Measurements from ENCODE around the gene DHRS1.

The DHRS1 gene

GRCh38 chr14:24282736-24283135 is 16.8 kb downstream of the DHRS1 start:
- DNase-seq (ENCODE audit: low read depth): no peak

- no peak for DNase-seq (ENCODE audit: low read depth)
Observed at GRCh38 chr14:24281636-24282035, 17.9 kb downstream of the DHRS1 start.

DNA sequence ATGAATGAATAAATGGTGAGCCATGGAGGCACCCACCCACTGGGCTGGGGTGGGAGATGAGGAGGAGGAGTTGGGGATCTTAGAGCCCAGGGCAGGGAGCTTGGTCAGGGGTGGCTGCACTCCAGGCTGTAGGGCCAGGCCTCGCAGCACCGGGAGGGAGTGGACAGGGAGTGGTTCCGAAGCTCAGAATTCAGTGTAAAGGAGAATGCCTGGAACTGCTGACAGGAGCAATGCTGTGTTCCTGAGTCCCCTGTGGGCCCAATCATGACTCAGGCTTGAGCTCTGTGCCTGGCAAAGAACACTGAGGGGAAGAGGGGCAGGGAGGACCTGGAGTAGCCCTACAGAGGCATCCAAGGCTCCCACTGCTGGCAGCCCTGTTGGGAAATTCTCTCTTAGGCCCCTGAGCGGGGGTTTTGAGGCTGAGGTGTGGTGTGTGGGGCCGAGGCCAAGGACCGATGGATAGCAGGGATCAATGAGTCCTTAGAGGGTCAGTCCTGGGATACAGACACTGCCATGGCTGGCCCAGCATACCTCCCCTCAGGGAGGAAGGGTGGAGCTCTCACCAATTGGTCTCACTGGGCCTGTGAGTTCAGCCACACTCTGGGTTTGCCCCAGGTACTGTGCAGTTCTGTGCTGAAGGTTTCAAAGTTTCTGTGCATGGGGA is 18.7 kb downstream of the DHRS1 start:
- no peak for DNase-seq (ENCODE audit: low read depth)

GRCh38 chr14:24279301-24280186 is 20.0 kb downstream of the DHRS1 start:
- peak; percentile 24 for DNase-seq (ENCODE audit: low read depth)

DNA sequence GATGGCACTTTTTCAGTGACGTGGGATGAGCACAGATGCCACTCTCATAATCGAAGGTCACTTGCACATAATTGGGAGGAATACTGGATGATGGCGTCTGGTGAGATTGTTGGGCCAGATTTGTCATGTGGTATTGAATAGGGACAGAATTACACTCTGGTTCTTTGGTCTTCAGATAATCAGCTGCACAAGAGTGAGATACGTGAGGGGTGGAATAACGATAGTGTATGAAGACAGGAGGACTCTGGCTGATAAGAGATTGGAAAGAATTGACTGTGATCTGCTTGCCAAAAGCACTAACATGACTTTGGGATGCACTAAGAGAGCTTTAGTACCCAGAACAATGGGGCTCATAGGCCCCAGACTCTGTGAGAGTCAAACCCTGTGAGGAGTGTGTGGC is 21.2 kb downstream of the DHRS1 start:
- no peak for DNase-seq (ENCODE audit: low read depth)

- no peak for DNase-seq (ENCODE audit: low read depth)
Observed at GRCh38 chr14:24277606-24278321, 21.8 kb downstream of the DHRS1 start.

DNA sequence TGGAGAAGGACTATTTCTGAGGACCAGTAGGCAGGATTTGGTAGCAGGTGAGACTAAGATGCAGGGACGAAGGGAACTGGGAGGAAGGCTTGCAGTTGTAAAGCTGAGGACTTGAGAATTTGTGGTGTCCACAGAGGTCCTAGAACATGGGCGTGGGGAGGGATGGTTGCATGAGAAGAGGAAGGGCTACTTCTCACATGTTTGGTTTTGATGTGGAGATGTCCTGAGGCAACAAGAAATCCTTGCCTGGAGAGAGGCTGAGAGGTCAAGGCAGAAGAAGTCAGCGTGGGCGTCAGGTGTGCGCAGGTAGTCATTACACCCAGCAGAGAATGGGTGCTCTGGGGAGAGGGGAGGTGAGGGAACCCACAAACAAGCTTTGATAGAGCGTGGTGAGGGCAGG is 22.5 kb downstream of the DHRS1 start:
- DNase-seq (ENCODE audit: low read depth): no peak

GRCh38 chr14:24274101-24274543 is 25.5 kb downstream of the DHRS1 start:
- no peak for DNase-seq (ENCODE audit: low read depth)

GRCh38 chr14:24273422-24273998 is 26.1 kb downstream of the DHRS1 start:
- no peak for DNase-seq (ENCODE audit: low read depth)

DNA sequence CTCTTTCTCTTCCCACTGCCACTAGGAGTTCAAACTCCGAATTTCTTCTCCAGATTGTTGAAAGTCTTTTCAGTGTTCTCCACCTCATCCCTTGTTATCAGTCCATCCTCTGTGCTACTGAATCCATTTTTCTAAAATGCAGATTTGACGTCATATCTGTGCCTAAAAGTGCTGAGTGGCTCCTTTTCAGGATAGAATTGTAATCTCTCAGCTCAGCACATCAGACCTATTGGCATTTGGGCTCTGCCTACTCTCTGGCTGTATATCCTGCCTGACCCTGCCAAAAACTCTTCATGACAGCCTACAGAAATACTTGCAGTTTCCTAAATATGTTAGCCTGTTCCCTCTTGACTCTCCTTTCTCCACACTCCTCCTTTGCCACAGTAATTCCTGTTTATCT is 27.1 kb downstream of the DHRS1 start:
- no peak for DNase-seq (ENCODE audit: low read depth)

GRCh38 chr14:24271834-24272263 is 27.7 kb downstream of the DHRS1 start:
- DNase-seq (ENCODE audit: low read depth): no peak

GRCh38 chr14:24271134-24271833 is 28.3 kb downstream of the DHRS1 start, which contains the start of gene RABGGTA:
Gene RABGGTA (minus strand): TSS chr14:24271597. CDS start chr14:24271115, 482 bp downstream.
- peak; percentile 82 for DNase-seq (ENCODE audit: low read depth)

DNA sequence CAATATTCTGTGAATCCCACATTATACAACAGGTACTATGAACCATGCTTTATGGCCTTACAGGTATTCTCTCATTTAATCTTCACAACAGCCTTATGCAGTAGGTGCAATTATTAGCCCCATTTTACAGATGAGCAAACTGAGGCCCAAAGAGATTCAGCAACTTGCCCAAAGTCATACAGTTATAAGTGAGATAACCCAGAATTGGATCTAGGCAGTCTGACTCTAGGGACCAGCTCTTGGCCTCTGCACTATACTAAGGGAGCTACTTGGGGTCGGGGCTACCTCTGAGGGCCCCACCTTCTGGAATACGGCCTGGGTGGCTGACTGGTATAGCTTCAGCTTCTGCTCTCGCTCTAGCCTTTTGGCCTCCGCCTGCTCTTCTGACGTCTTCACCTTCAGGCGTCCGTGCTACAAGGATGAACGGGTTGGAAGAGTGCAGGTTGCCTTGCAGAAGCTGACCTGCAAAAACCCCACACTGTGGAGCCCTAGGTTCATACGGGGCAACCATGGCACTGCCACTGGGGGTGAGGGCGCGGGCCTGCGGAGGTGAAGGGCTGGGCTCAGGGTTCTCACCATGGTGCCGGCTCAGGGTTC is 28.9 kb downstream of the DHRS1 start:
- DNase-seq (ENCODE audit: low read depth): no peak

DNA sequence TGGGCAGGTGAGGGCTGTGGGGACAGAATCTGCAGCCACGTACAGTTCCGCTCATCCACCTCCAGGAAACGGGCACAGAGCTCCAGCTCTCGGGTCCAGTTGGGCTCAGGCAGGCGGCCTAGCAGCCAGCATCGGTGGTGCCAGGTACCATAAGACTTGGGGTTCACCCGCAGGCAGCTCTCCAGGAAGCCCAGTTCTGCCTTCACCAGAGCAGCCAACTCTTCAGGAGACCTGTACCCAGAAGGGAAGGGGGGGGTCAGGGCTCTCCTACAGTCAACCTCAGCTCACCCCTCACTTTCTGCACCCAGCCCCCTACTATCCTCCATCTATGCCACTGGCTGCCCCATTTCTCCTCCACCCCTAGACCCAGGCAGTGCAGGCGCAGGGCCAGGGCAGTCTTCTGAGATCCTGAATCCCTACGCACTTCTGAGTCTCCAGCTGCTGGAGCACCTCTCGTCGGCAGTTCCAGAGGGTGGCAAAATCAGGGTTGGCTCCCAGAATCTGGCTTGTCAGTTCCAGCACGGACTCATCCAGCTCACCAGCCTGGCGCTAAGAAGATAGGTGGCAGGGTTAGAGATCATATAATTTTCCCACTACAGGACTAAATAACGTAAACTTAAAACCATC is 29.6 kb downstream of the DHRS1 start:
- no peak for DNase-seq (ENCODE audit: low read depth)

GRCh38 chr14:24269368-24269767 is 30.2 kb downstream of the DHRS1 start:
- no peak for DNase-seq (ENCODE audit: low read depth)

- no peak for DNase-seq (ENCODE audit: low read depth)
Observed at GRCh38 chr14:24268225-24268624, 31.4 kb downstream of the DHRS1 start.

GRCh38 chr14:24267516-24267915 is 32.1 kb downstream of the DHRS1 start:
- DNase-seq (ENCODE audit: low read depth): no peak

- DNase-seq (ENCODE audit: low read depth): no peak
Observed at GRCh38 chr14:24266344-24267244, 33.0 kb downstream of the DHRS1 start.

DNA sequence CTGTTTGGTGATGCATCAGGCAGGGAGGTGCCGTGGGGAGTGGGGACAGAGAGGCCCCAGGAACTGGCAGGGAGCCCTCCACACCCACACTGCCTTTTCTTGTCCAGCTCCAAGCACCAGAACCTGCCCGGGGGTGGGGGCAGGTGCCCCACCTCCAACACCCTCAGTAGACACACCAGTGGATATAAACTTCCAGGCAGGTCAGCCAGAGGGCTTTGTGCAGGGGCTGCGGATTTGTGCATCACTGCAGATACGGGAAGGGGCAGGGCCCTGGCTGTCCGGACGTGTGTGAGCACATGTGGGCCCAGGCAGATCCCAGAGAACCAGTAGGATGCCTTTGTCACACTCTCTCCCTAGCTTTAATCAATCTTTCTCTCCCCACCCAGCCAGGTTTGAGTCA is 35.3 kb downstream of the DHRS1 start:
- no peak for DNase-seq (ENCODE audit: low read depth)

DNA sequence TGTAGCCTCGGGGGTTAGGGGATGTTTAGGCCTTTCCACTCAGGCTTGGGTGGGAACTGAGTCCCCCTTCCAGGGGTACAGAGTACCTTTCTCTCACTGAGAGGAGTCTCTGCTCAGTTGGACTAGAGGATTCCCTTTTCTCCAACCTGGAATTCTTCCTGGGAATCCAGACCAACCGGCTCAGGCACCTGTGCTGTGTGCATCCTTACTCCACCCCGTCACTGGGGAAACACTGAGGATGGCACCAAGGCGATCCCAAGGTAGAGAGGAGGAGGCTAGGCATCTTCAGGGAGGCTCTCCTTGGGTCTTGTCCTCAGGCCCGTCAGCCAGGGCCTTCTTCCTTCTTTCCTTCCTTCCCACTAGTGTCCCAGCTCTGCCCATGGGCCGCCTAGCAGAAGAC is 35.7 kb downstream of the DHRS1 start:
- DNase-seq (ENCODE audit: low read depth): no peak

All from EH (cell line).